ENCODE data around the gene OVOL1. TPM values are rescaled to one million over a fixed set of nuclear protein-coding genes. Genes with fewer than 3 reads are reported as not detected.
A peak's percentile ranks its signal among the peaks of the same experiment; 100 is the strongest.

OVOL1 gene
- total RNA-seq, 4 donors from 2014 or later, result 14.9 to 33.2 (median 29.8) TPM

GRCh38 chr11:65781152-65781961, 5.5 kb upstream of the OVOL1 start:
- peaks cover 0 to 22% (median 0%) of the 10 kb centered on the region in 3 donors for H3K36me3 ChIP-seq
- peaks cover 0 to 6% of the 10 kb centered on the region in 2 donors for H3K27me3 ChIP-seq
- H3K27ac ChIP-seq, result peak overlapping the region; percentile 88 to 92 (median 91)
- no peak for TF ChIP-seq POLR2A (IDR thresholded peaks at IDR 0.05)
- TF ChIP-seq CTCF (IDR thresholded peaks at IDR 0.05), result peak in 5 of 6 experiments; percentile 25 to 60 (median 45)
- H3K4me3 ChIP-seq, result peak overlapping the region; percentile 86 to 96 (median 94)
- DNase-seq, result peak in 2 of 3 donors; percentile 59 to 60
- no peaks in the 10 kb centered on the region for H3K9me3 ChIP-seq
- peaks cover 0 to 24% (median 14%) of the 10 kb centered on the region in 4 donors for H3K4me1 ChIP-seq

- peak in 1 of 3 donors; percentile 48 for DNase-seq
- Histone ChIP-seq H3K9me3 (no peaks in the 10 kb centered on the region), H3K4me3 (no peak overlapping the region), H3K4me1 (peaks cover 0 to 32% (median 16%) of the 10 kb centered on the region in 4 donors), H3K27ac (peak overlapping the region in 1 of 4 donors; percentile 88), H3K27me3 (peaks cover 0 to 9% of the 10 kb centered on the region in 2 donors), H3K36me3 (peaks cover 0 to 22% (median 0%) of the 10 kb centered on the region in 3 donors)
- TF ChIP-seq CTCF (IDR thresholded peaks at IDR 0.05) (no peak), POLR2A (IDR thresholded peaks at IDR 0.05) (no peak)
Observed at GRCh38 chr11:65781962-65782815, 4.7 kb upstream of the OVOL1 start.

- peaks cover 0 to 38% (median 20%) of the 10 kb centered on the region in 4 donors for H3K4me1 ChIP-seq
Observed at GRCh38 chr11:65782816-65783228, 4.0 kb upstream of the OVOL1 start.

GRCh38 chr11:65785319-65786007, 1.4 kb upstream of the OVOL1 start:
- Histone ChIP-seq H3K27me3 (peaks cover 0 to 9% of the 10 kb centered on the region in 2 donors), H3K9me3 (no peaks in the 10 kb centered on the region), H3K4me1 (peaks cover 0 to 34% (median 21%) of the 10 kb centered on the region in 4 donors), H3K27ac (no peak overlapping the region), H3K4me3 (no peak overlapping the region), H3K36me3 (no peaks in the 10 kb centered on the region)
- DNase-seq, result no peak
- no peak for TF ChIP-seq POLR2A (IDR thresholded peaks at IDR 0.05)
- TF ChIP-seq CTCF (IDR thresholded peaks at IDR 0.05), result no peak

More at GRCh38 chr11:65782816-65783228, 4.0 kb upstream of the OVOL1 start:
- TF ChIP-seq POLR2A (IDR thresholded peaks at IDR 0.05), result no peak
- no peak for TF ChIP-seq CTCF (IDR thresholded peaks at IDR 0.05)
- H3K36me3 ChIP-seq, result peaks cover 0 to 16% (median 0%) of the 10 kb centered on the region in 3 donors
- DNase-seq, result peak in 1 of 3 donors; percentile 48
- H3K4me3 ChIP-seq, result no peak overlapping the region
- no peaks in the 10 kb centered on the region for H3K9me3 ChIP-seq
- H3K27ac ChIP-seq, result no peak overlapping the region
- H3K27me3 ChIP-seq, result peaks cover 0 to 9% of the 10 kb centered on the region in 2 donors

Measured in Peyer's patch (tissue), 4 donors.